Thoracic aorta (tissue), 2 donors: ENCODE results near the gene MKLN1. TPM values are rescaled to one million over a fixed set of nuclear protein-coding genes. Genes with fewer than 3 reads are reported as not detected.

Experiments
- ATAC-seq: fragments of 150-250 bp; one replicate; pipeline ENCODE4 v1.8.0; 2017; ENCODE audit warnings: low read depth; ENCODE audit not compliant: insufficient number of reproducible peaks, low FRiP score
- DNase-seq: peaks from one replicate; pipeline ENCODE4 v3.0.0-alpha.2; 2020; ENCODE audit warnings: low spot score
- H3K27ac ChIP-seq, 2 donors: fragments of 200-600 bp; sonication (generic); 1 replicate in 1 of 2; 2 replicates in 1 of 2; pipeline ENCODE4 v1.5.1; 2016; ENCODE audit warnings: mild to moderate bottlenecking in 2 of 2, moderate library complexity in 2 of 2
- H3K27me3 ChIP-seq: fragments of 200-600 bp; sonication (generic); replicated peaks from 2 replicates; pipeline ENCODE4 v1.6.0; 2016; ENCODE audit warnings: mild to moderate bottlenecking; ENCODE audit not compliant: insufficient read depth
- H3K36me3 ChIP-seq: fragments of 200-600 bp; sonication (generic); one replicate; pipeline ENCODE4 v1.5.1; 2016
- H3K4me1 ChIP-seq, 2 donors: fragments of 200-600 bp; sonication (generic); 1 replicate in 1 of 2; 2 replicates in 1 of 2; pipeline versions ENCODE4 v1.5.1 to v1.6.0; 2016; ENCODE audit warnings: low read depth in 2 of 2, mild to moderate bottlenecking in 1 of 2; ENCODE audit not compliant: control insufficient read depth in 1 of 2
- H3K4me3 ChIP-seq: fragments of 200-600 bp; sonication (generic); 2 replicates; pipeline ENCODE4 v1.5.1; 2016; ENCODE audit warnings: mild to moderate bottlenecking
- H3K9me3 ChIP-seq: fragments of 200-600 bp; sonication (generic); 2 replicates; pipeline ENCODE4 v1.5.1; 2016
- total RNA-seq, 2 donors: library from RNA; depleted of rRNA; stranded (reverse); fragments of >200 nt; gene quantifications; one replicate each; pipeline versions ENCODE4 v1.1.0 to v1.2.3, GENCODE V29; 2016
- TF ChIP-seq, protein P1 (sequence below): fragments of 200-600 bp; sonication (generic); IDR thresholded peaks from one replicate; pipeline ENCODE4 v1.5.1; 2019; ENCODE audit warnings: antibody characterized with exemption

MKLN1 gene
- total RNA-seq, 2 donors from 2014 or later: 56.7 to 82.4 TPM

- peaks cover 5% of the 10 kb centered on the region for H3K9me3 ChIP-seq
- TF ChIP-seq, protein P1, sequence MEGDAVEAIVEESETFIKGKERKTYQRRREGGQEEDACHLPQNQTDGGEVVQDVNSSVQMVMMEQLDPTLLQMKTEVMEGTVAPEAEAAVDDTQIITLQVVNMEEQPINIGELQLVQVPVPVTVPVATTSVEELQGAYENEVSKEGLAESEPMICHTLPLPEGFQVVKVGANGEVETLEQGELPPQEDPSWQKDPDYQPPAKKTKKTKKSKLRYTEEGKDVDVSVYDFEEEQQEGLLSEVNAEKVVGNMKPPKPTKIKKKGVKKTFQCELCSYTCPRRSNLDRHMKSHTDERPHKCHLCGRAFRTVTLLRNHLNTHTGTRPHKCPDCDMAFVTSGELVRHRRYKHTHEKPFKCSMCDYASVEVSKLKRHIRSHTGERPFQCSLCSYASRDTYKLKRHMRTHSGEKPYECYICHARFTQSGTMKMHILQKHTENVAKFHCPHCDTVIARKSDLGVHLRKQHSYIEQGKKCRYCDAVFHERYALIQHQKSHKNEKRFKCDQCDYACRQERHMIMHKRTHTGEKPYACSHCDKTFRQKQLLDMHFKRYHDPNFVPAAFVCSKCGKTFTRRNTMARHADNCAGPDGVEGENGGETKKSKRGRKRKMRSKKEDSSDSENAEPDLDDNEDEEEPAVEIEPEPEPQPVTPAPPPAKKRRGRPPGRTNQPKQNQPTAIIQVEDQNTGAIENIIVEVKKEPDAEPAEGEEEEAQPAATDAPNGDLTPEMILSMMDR: no peak
- H3K36me3 ChIP-seq: no peaks in the 10 kb centered on the region
- no peaks in the 10 kb centered on the region for H3K4me1 ChIP-seq
- H3K27ac ChIP-seq: no peak overlapping the region
- DNase-seq (no peak), ATAC-seq (no peak)
- no peak overlapping the region for H3K4me3 ChIP-seq
- H3K27me3 ChIP-seq: no peaks in the 10 kb centered on the region
Measured at GRCh38 chr7:131312838-131313237, 14.8 kb upstream of the MKLN1 start.

DNA sequence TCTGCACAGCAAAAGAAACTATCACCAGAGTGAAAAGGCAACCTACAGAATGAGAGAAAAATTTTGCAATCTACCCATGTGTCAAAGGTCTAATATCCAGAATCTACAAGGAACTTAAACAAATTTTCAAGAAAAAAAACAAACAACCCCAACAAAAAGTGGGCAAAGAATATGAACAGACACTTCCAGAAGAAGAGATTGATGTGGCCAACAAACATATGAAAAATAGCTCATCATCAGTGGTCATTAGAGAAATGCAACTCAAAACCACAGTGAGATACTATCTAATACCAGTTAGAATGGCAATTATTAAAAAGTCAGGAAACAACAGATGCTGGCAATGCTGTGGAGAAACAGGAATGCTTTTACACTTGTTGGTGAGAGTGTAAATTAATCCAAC, 7.1 kb upstream of the MKLN1 start:
- ATAC-seq: no peak
- TF ChIP-seq, protein P1: no peak

DNA sequence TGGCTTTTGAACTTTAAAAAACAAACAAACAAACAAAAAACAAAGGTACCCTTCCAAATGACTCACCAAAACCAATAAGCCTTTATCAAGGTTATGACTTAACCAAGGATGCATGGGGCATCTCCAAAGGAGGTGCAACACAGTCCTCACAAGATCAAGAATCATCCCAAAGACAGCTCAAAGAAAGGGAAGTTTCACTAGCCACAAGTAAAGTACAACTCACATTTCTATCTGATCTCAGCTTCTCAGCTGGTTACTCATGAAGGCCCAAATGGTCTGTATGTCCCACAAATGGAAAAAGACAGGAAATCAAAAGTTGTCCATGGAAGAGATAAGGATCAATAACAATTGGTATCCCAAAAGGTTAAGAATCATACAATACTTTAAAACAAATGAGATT, 6.0 kb upstream of the MKLN1 start:
- H3K36me3 ChIP-seq: no peaks in the 10 kb centered on the region
- H3K4me1 ChIP-seq: peaks cover 0 to 7% of the 10 kb centered on the region in 2 donors
- no peaks in the 10 kb centered on the region for H3K9me3 ChIP-seq
- no peak for ATAC-seq
- no peak for DNase-seq
- H3K27me3 ChIP-seq: no peaks in the 10 kb centered on the region
- TF ChIP-seq, protein P1: no peak
- H3K4me3 ChIP-seq: no peak overlapping the region
- H3K27ac ChIP-seq: no peak overlapping the region

More for the DNA sequence above, 7.1 kb upstream of the MKLN1 start:
- no peak for DNase-seq
- no peak overlapping the region for H3K27ac ChIP-seq
- H3K4me1 ChIP-seq: no peaks in the 10 kb centered on the region
- no peak overlapping the region for H3K4me3 ChIP-seq
- no peaks in the 10 kb centered on the region for H3K36me3 ChIP-seq
- H3K27me3 ChIP-seq: no peaks in the 10 kb centered on the region
- no peaks in the 10 kb centered on the region for H3K9me3 ChIP-seq

- H3K4me1 ChIP-seq: peaks cover 0 to 8% of the 10 kb centered on the region in 2 donors
- no peaks in the 10 kb centered on the region for H3K9me3 ChIP-seq
- no peak overlapping the region for H3K27ac ChIP-seq
- H3K36me3 ChIP-seq: no peaks in the 10 kb centered on the region
- no peak for DNase-seq
- H3K27me3 ChIP-seq: no peaks in the 10 kb centered on the region
- no peak for ATAC-seq
- TF ChIP-seq, protein P1: no peak
- no peak overlapping the region for H3K4me3 ChIP-seq
Measured at GRCh38 chr7:131322061-131322460, 5.6 kb upstream of the MKLN1 start.

DNA sequence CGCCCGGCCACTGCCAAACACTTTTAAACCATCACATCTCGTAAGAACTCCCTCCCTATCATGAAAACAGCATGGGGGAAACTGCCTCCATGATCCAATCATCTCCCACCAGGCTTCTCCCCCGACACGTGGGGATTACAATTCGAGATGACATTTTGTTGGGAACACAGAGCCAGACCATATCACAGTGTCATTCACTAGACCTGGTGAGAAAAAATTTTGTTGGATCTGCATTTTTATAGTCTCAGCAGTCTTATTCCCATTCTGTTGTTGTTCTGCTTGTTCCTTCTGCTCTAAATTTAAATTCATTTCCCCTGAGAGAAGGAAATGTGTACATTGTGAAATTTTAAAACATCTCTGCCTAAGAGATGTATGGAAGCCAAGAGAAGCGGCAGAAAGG, 4.8 kb upstream of the MKLN1 start:
- DNase-seq (no peak), ATAC-seq (no peak)
- Histone ChIP-seq H3K4me3 (no peak overlapping the region), H3K9me3 (no peaks in the 10 kb centered on the region), H3K27ac (no peak overlapping the region), H3K36me3 (no peaks in the 10 kb centered on the region), H3K4me1 (peaks cover 0 to 8% of the 10 kb centered on the region in 2 donors), H3K27me3 (no peaks in the 10 kb centered on the region)
- TF ChIP-seq, protein P1: no peak
